GM23338 (cell line): ENCODE measurements around the gene CSPG4. TPM values are rescaled to one million over a fixed set of nuclear protein-coding genes. Genes with fewer than 3 reads are reported as not detected.

Experiments
- ATAC-seq: fragments of 200-7000 bp; cut with Tn5 transposase; 3 replicates; pipeline ENCODE4 v1.9.1; 2020
- DNase-seq: peaks from one replicate; pipeline ENCODE4 v3.0.0-alpha.2; 2015; ENCODE audit warnings: low spot score
- H2AFZ ChIP-seq: fragments of 200-600 bp; sonication (generic); 2 replicates; pipeline ENCODE4 v1.8.0; 2016; ENCODE audit warnings: antibody characterized with exemption, mild to moderate bottlenecking, moderate library complexity
- H3F3A ChIP-seq: fragments of 200-600 bp; sonication (generic); replicated peaks from 2 replicates; pipeline ENCODE4 v1.8.0; 2017; ENCODE audit warnings: antibody characterized with exemption, mixed run types, low read depth
- H3K27ac ChIP-seq: fragments of 200-600 bp; sonication (generic); 2 replicates; pipeline ENCODE4 v1.6.1; 2016; ENCODE audit warnings: low read depth
- H3K27me3 ChIP-seq: fragments of 200-600 bp; sonication (generic); 2 replicates; pipeline ENCODE4 v1.8.0; 2016; ENCODE audit warnings: mild to moderate bottlenecking, mixed run types, moderate library complexity; ENCODE audit not compliant: insufficient read depth
- H3K36me3 ChIP-seq: fragments of 200-600 bp; sonication (generic); 2 replicates; pipeline ENCODE4 v1.8.0; 2016; ENCODE audit warnings: mild to moderate bottlenecking; ENCODE audit not compliant: insufficient read depth
- H3K4me1 ChIP-seq: fragments of 200-600 bp; sonication (generic); 2 replicates; pipeline ENCODE4 v1.8.0; 2016; ENCODE audit warnings: mild to moderate bottlenecking, moderate library complexity; ENCODE audit not compliant: insufficient read depth
- H3K4me2 ChIP-seq: fragments of 200-600 bp; sonication (generic); 2 replicates; pipeline ENCODE4 v1.7.1; 2017; ENCODE audit warnings: mixed run types
- H3K4me3 ChIP-seq: fragments of 200-600 bp; sonication (generic); 2 replicates; pipeline ENCODE4 v1.6.1; 2016; ENCODE audit warnings: mixed run types
- H3K79me2 ChIP-seq: fragments of 200-600 bp; sonication (generic); replicated peaks from 2 replicates; pipeline ENCODE4 v1.8.0; 2017; ENCODE audit warnings: mild to moderate bottlenecking; ENCODE audit not compliant: insufficient read depth
- H3K9me2 ChIP-seq: fragments of 200-600 bp; sonication (generic); 2 replicates; pipeline ENCODE4 v1.8.0; 2017; ENCODE audit not compliant: insufficient read depth
- H4K20me1 ChIP-seq: fragments of 200-600 bp; sonication (generic); replicated peaks from 2 replicates; pipeline ENCODE4 v1.8.0; 2017; ENCODE audit warnings: mild to moderate bottlenecking; ENCODE audit not compliant: insufficient read depth
- H3K27ac Mint-ChIP-seq: 2 replicates; pipeline ENCODE4 v1.8.0; 2020; ENCODE audit warnings: inconsistent platforms, mild to moderate bottlenecking, moderate library complexity, mixed read lengths
- H3K27me3 Mint-ChIP-seq: 3 replicates; pipeline ENCODE4 v1.8.0; 2022; ENCODE audit warnings: low read depth, mild to moderate bottlenecking, moderate library complexity, mixed read lengths, inconsistent platforms; ENCODE audit not compliant: insufficient read depth, poor library complexity
- H3K36me3 Mint-ChIP-seq: 3 replicates; pipeline ENCODE4 v1.8.0; 2021; ENCODE audit warnings: low read depth, mild to moderate bottlenecking, inconsistent platforms, moderate library complexity, mixed read lengths
- H3K4me1 Mint-ChIP-seq: 3 replicates; pipeline ENCODE4 v1.8.0; 2020; ENCODE audit warnings: mild to moderate bottlenecking, inconsistent platforms, mixed read lengths
- H3K4me3 Mint-ChIP-seq: 3 replicates; pipeline ENCODE4 v1.8.0; 2021; ENCODE audit warnings: moderate library complexity, mild to moderate bottlenecking, inconsistent platforms, mixed read lengths
- H3K9me3 Mint-ChIP-seq: 3 replicates; pipeline ENCODE4 v1.8.0; 2020; ENCODE audit warnings: moderate library complexity, mild to moderate bottlenecking, inconsistent platforms, mixed read lengths
- CREB1 ChIP-seq: fragments of 250-450 bp; sonication (Bioruptor Pico); IDR thresholded peaks from 2 replicates; pipeline ENCODE4 v1.5.0; 2020; ENCODE audit warnings: low read depth, mild to moderate bottlenecking, moderate library complexity
- CTCF ChIP-seq, 2 experiments: fragments of 200-600 bp in 1 of 2; sonication (generic) in 1 of 2; conservative IDR thresholded peaks; 2 replicates each; pipeline versions ENCODE4 v1.5.1 to v1.6.1; 2016 to 2017; ENCODE audit warnings: antibody characterized with exemption in 2 of 2, low read depth in 2 of 2, mild to moderate bottlenecking in 2 of 2, moderate library complexity in 1 of 2
- ETS1 ChIP-seq: IDR thresholded peaks from 2 replicates; pipeline ENCODE4 v1.6.1; 2016; ENCODE audit warnings: antibody characterized with exemption
- EZH2 ChIP-seq: fragments of 200-600 bp; sonication (generic); IDR thresholded peaks from one replicate; pipeline ENCODE4 v1.8.0; 2017; ENCODE audit warnings: antibody characterized with exemption, mild to moderate bottlenecking, low read depth; ENCODE audit not compliant: unreplicated experiment
- EZH2phosphoT487 ChIP-seq: fragments of 200-600 bp; sonication (generic); IDR thresholded peaks from one replicate; pipeline ENCODE4 v1.8.1; 2018; ENCODE audit warnings: antibody characterized with exemption; ENCODE audit not compliant: unreplicated experiment
- JUNB ChIP-seq: IDR thresholded peaks from one replicate; pipeline ENCODE4 v1.6.1; 2016; ENCODE audit warnings: antibody characterized with exemption; ENCODE audit not compliant: unreplicated experiment
- NANOG ChIP-seq: IDR thresholded peaks from 2 replicates; pipeline ENCODE4 v1.6.1; 2016; ENCODE audit warnings: antibody characterized with exemption, borderline replicate concordance
- POLR2AphosphoS5 ChIP-seq: IDR thresholded peaks from 2 replicates; pipeline ENCODE4 v1.6.1; 2016; ENCODE audit warnings: antibody characterized with exemption, low read depth
- REST ChIP-seq: IDR thresholded peaks from one replicate; pipeline ENCODE4 v1.6.1; 2018; ENCODE audit warnings: antibody characterized with exemption; ENCODE audit not compliant: unreplicated experiment
- STAT1 ChIP-seq: IDR thresholded peaks from one replicate; pipeline ENCODE4 v1.6.1; 2016; ENCODE audit warnings: antibody characterized with exemption; ENCODE audit not compliant: unreplicated experiment
- ZNF114 ChIP-seq: fragments of 250-450 bp; sonication (Bioruptor Pico); IDR thresholded peaks from 2 replicates; pipeline ENCODE4 v1.5.0; 2020; ENCODE audit warnings: mild to moderate bottlenecking, moderate library complexity
- ZNF331 ChIP-seq: fragments of 250-450 bp; sonication (Bioruptor Pico); IDR thresholded peaks from 2 replicates; pipeline ENCODE4 v1.5.0; 2020; ENCODE audit warnings: low read depth, mild to moderate bottlenecking, moderate library complexity
- polyA plus RNA-seq: library from polyadenylated mRNA; unstranded; fragments of >200 nt; fragmentation: Nextera tagmentation; extraction: Ambion mirVana; gene quantifications from 2 replicates; pipeline ENCODE4 v1.2.1, GENCODE V29; 2016
- total RNA-seq: library from RNA; depleted of rRNA; stranded (reverse); fragments of >200 nt; shearing (Covaris generic); gene quantifications from 2 replicates; pipeline ENCODE4 v1.2.3, GENCODE V29; 2014

Gene CSPG4
- total and polyA plus RNA-seq, 2 experiments from 2014 or later: 0.27 to 4.0 TPM

- no peak overlapping the region for H3K4me2 ChIP-seq
- no peaks in the 10 kb centered on the region for H3K9me2 ChIP-seq
- H3K27me3 ChIP-seq: no peaks in the 10 kb centered on the region
- TF ChIP-seq ZNF114 (CRISPR knock-in tag): no peak
- TF ChIP-seq CTCF (conservative IDR thresholded peaks at IDR 0.05; ENCODE audit: low read depth in 2 of 2): no peak
- TF ChIP-seq EZH2: no peak
- no peak for TF ChIP-seq ETS1
- no peak for TF ChIP-seq ZNF331 (CRISPR knock-in tag)
- TF ChIP-seq JUNB: no peak
- no peak for TF ChIP-seq CREB1 (CRISPR knock-in tag)
- H3K4me3 ChIP-seq: no peak overlapping the region
- H3K36me3 ChIP-seq: no peaks in the 10 kb centered on the region
- ATAC-seq (no peak), DNase-seq (no peak)
- no peaks in the 10 kb centered on the region for H4K20me1 ChIP-seq
- no peaks in the 10 kb centered on the region for H3F3A ChIP-seq
- no peaks in the 10 kb centered on the region for H3K4me1 ChIP-seq
- Mint-ChIP-seq H3K27me3 (peaks cover 4% of the 10 kb centered on the region), H3K9me3 (no peaks in the 10 kb centered on the region), H3K4me3 (no peak overlapping the region), H3K27ac (no peak overlapping the region), H3K36me3 (no peaks in the 10 kb centered on the region), H3K4me1 (no peaks in the 10 kb centered on the region; the same call in 2 of the 3 replicates)
- H3K79me2 ChIP-seq: no peaks in the 10 kb centered on the region
- no peak overlapping the region for H2AFZ ChIP-seq
- H3K27ac ChIP-seq: no peak overlapping the region
These were observed 39.2 kb upstream of the CSPG4 start for GRCh38 chr15:75751891-75752290.

- H3K4me3 ChIP-seq: no peak overlapping the region
- H3K9me3 Mint-ChIP-seq: no peaks in the 10 kb centered on the region
- no peaks in the 10 kb centered on the region for H3K36me3 Mint-ChIP-seq
- no peaks in the 10 kb centered on the region for H3F3A ChIP-seq
- no peaks in the 10 kb centered on the region for H3K79me2 ChIP-seq
- no peak overlapping the region for H2AFZ ChIP-seq
- no peaks in the 10 kb centered on the region for H3K9me2 ChIP-seq
- ATAC-seq: no peak
- no peaks in the 10 kb centered on the region for H3K36me3 ChIP-seq
- DNase-seq: no peak
- H3K27me3 ChIP-seq: no peaks in the 10 kb centered on the region
- H3K4me2 ChIP-seq: no peak overlapping the region
- H3K27me3 Mint-ChIP-seq: peaks cover 4% of the 10 kb centered on the region
- no peak overlapping the region for H3K4me3 Mint-ChIP-seq
- H3K27ac ChIP-seq: no peak overlapping the region
- no peaks in the 10 kb centered on the region; the same call in 2 of the 3 replicates for H3K4me1 Mint-ChIP-seq
- H3K4me1 ChIP-seq: no peaks in the 10 kb centered on the region
- H4K20me1 ChIP-seq: no peaks in the 10 kb centered on the region
- H3K27ac Mint-ChIP-seq: no peak overlapping the region
- TF ChIP-seq NANOG: no peak
- TF ChIP-seq JUNB: no peak
- no peak for TF ChIP-seq EZH2phosphoT487
- no peak for TF ChIP-seq REST
- TF ChIP-seq EZH2: no peak
- TF ChIP-seq ZNF331 (CRISPR knock-in tag): no peak
- TF ChIP-seq ZNF114 (CRISPR knock-in tag): no peak
- no peak for TF ChIP-seq STAT1
- no peak for TF ChIP-seq POLR2AphosphoS5
These were observed 38.6 kb upstream of the CSPG4 start for GRCh38 chr15:75751116-75751875.
